ENCODE results near the gene IGHMBP2. TPM values are rescaled to one million over a fixed set of nuclear protein-coding genes. Genes with fewer than 3 reads are reported as not detected.

Gene IGHMBP2
- total RNA-seq, 1 experiment from 2014 or later = 27.8 TPM

DNA sequence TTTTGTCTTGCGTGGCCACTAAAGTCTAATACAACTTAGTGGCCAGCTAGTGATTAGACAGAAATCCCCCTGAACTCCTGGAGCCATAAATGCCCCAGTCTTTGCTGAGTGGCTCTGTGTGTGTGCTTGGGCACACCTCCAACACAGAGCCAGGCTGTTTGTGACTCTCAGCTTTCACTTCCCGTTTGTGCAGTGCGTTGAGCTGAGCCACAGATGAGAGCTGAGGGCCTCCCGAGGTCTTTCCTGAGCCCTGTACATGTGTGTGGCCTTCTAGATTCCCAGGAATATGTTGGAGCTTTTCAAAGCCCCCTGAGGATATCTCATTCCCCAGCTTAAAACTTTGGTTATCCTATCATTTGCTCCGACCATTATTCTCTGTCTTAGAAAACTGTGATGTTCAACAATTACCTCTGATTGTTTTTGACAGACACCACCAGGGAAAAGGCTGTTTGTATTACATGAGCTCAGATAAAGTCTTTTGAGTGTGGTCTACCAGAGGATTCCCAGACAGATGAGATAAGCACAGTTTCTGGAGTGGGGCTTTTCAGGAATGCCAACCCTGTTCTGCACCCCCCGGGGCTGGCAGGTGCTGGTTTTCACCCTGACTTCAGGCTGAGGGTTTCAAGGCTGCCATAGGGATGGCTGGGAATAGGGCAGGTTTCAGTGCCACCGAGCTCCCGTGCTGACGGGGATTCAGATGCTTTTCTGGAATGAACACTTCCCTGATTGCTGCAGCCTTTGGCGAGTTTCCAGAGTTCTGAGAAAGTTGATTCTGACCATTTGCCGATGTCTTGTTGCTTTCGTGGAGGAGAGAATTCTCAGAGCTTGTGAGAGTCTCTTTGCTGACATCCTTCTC lies 23.8 kb downstream of the IGHMBP2 start:
- ATAC-seq (no peak), DNase-seq (ENCODE audit: low read depth, low spot score) (no peak)
- Histone ChIP-seq H3K27me3 (ENCODE audit: control insufficient read depth, insufficient read depth, low read length) (no peaks in the 10 kb centered on the region), H3K4me1 (ENCODE audit: control insufficient read depth, insufficient read depth, low read length) (no peaks in the 10 kb centered on the region), H3K4me3 (ENCODE audit: low read depth in 2 of 2, low read length in 2 of 2) (no peak overlapping the region), H3K27ac (ENCODE audit: low read length) (no peak overlapping the region), H3K36me3 (ENCODE audit: control insufficient read depth, insufficient read depth, low read length) (peaks cover 3% of the 10 kb centered on the region; the same call in 1 of the 2 replicates), H3K9me3 (ENCODE audit: control insufficient read depth, insufficient read depth, low read depth, low read length) (peaks cover 14% of the 10 kb centered on the region; the same call in 1 of the 2 replicates)
- ChIA-PET CTCF (no interaction called here), POLR2A (interaction anchor here (1.0 kb wide), 1 partner anchor 62 kb away, joined by 3 read pairs; no protein-coding TSS in a partner anchor)
- in situ Hi-C loops (cut with HindIII; ENCODE audit: low pct_unique_long_range_greater_than_20kb, low sequenced_read_pairs) (no loop called here), intact Hi-C loops (cut with micrococcal nuclease; ENCODE audit: unreplicated experiment) (no loop called here)
- no TSS peak for BruUV-seq (replicated peaks)
- TF ChIP-seq, protein P1, sequence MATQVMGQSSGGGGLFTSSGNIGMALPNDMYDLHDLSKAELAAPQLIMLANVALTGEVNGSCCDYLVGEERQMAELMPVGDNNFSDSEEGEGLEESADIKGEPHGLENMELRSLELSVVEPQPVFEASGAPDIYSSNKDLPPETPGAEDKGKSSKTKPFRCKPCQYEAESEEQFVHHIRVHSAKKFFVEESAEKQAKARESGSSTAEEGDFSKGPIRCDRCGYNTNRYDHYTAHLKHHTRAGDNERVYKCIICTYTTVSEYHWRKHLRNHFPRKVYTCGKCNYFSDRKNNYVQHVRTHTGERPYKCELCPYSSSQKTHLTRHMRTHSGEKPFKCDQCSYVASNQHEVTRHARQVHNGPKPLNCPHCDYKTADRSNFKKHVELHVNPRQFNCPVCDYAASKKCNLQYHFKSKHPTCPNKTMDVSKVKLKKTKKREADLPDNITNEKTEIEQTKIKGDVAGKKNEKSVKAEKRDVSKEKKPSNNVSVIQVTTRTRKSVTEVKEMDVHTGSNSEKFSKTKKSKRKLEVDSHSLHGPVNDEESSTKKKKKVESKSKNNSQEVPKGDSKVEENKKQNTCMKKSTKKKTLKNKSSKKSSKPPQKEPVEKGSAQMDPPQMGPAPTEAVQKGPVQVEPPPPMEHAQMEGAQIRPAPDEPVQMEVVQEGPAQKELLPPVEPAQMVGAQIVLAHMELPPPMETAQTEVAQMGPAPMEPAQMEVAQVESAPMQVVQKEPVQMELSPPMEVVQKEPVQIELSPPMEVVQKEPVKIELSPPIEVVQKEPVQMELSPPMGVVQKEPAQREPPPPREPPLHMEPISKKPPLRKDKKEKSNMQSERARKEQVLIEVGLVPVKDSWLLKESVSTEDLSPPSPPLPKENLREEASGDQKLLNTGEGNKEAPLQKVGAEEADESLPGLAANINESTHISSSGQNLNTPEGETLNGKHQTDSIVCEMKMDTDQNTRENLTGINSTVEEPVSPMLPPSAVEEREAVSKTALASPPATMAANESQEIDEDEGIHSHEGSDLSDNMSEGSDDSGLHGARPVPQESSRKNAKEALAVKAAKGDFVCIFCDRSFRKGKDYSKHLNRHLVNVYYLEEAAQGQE (IDR thresholded peaks at IDR 0.05; ENCODE audit: insufficient read depth in 1 of 2, low read depth in 2 of 2, low read length in 1 of 2) = no peak
- no peak for TF ChIP-seq SIN3A (IDR thresholded peaks at IDR 0.05; ENCODE audit: borderline replicate concordance, insufficient read depth, low read depth, low read length)
- no peak for TF ChIP-seq TCF7L2 (IDR thresholded peaks at IDR 0.05; ENCODE audit: low read depth, low read length)
- TF ChIP-seq, protein P2, sequence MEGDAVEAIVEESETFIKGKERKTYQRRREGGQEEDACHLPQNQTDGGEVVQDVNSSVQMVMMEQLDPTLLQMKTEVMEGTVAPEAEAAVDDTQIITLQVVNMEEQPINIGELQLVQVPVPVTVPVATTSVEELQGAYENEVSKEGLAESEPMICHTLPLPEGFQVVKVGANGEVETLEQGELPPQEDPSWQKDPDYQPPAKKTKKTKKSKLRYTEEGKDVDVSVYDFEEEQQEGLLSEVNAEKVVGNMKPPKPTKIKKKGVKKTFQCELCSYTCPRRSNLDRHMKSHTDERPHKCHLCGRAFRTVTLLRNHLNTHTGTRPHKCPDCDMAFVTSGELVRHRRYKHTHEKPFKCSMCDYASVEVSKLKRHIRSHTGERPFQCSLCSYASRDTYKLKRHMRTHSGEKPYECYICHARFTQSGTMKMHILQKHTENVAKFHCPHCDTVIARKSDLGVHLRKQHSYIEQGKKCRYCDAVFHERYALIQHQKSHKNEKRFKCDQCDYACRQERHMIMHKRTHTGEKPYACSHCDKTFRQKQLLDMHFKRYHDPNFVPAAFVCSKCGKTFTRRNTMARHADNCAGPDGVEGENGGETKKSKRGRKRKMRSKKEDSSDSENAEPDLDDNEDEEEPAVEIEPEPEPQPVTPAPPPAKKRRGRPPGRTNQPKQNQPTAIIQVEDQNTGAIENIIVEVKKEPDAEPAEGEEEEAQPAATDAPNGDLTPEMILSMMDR (IDR thresholded peaks at IDR 0.05) = no peak
- TF ChIP-seq POLR2AphosphoS5 (IDR thresholded peaks at IDR 0.05; ENCODE audit: low read depth, low read length) = no peak

DNA sequence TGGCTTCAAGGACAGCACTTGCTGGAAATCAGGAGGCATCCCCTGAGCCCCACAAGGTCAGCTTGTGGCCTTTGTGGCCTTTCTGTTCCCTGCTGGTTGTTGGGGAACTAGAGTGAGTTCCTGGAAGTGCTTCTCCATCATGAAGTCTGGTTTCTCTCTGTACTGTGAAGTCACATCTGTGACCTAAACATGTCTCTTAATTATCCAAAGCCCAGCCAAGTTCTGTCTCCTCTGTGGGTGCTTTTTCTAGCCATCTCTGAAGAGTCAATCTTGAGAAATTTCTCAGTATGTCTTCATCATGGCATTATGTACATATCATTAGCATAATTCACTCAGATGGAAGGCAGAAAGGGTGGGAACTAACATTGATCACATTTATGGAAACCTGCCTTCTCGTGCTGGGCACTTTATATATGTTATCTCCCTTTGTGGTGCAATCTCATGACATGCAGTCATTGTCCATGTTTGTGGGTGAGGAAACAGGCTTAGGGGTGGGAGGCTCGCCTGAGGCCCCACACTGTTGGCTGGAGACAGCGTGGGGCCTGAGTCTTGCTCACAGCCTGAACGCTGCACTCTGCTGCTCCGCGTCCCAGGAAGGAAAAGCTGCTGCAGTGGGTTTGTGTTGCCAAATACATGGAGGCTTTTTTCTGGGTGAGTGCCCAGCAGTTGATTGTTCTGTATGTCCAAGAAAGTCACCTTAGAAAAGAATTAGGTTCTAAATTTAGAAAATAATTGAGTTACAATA lies 24.6 kb downstream of the IGHMBP2 start:
- Histone ChIP-seq H3K4me3 (ENCODE audit: low read depth in 2 of 2, low read length in 2 of 2) (no peak overlapping the region), H3K27ac (ENCODE audit: low read length) (no peak overlapping the region), H3K9me3 (ENCODE audit: control insufficient read depth, insufficient read depth, low read depth, low read length) (peaks cover 14% of the 10 kb centered on the region; the same call in 1 of the 2 replicates), H3K4me1 (ENCODE audit: control insufficient read depth, insufficient read depth, low read length) (no peaks in the 10 kb centered on the region), H3K36me3 (ENCODE audit: control insufficient read depth, insufficient read depth, low read length) (peaks cover 3% of the 10 kb centered on the region; the same call in 1 of the 2 replicates), H3K27me3 (ENCODE audit: control insufficient read depth, insufficient read depth, low read length) (no peaks in the 10 kb centered on the region)
- intact Hi-C loops (cut with micrococcal nuclease; ENCODE audit: unreplicated experiment) (no loop called here), in situ Hi-C loops (cut with HindIII; ENCODE audit: low pct_unique_long_range_greater_than_20kb, low sequenced_read_pairs) (no loop called here)
- no peak for DNase-seq (ENCODE audit: low read depth, low spot score)
- TF ChIP-seq, protein P2 (IDR thresholded peaks at IDR 0.05) = no peak
- TF ChIP-seq SIN3A (IDR thresholded peaks at IDR 0.05; ENCODE audit: borderline replicate concordance, insufficient read depth, low read depth, low read length) (no peak), POLR2AphosphoS5 (IDR thresholded peaks at IDR 0.05; ENCODE audit: low read depth, low read length) (no peak), TCF7L2 (IDR thresholded peaks at IDR 0.05; ENCODE audit: low read depth, low read length) (no peak)
- TF ChIP-seq, protein P1 (IDR thresholded peaks at IDR 0.05; ENCODE audit: insufficient read depth in 1 of 2, low read depth in 2 of 2, low read length in 1 of 2) = no peak
- no peak for ATAC-seq
- CTCF ChIA-PET = no interaction called here
- POLR2A ChIA-PET = no interaction called here
- BruUV-seq (replicated peaks) = no TSS peak

Data from Panc1 (cell line).